GM13976 (cell line): ENCODE results near the gene ADCY4.

Experiments used
- DNase-seq: peaks from one replicate; pipeline ENCODE4 v3.0.0; 2012; ENCODE audit warnings: low spot score
- CTCF ChIP-seq: IDR thresholded peaks from 2 replicates; pipeline ENCODE4 v1.5.1; 2012; ENCODE audit warnings: borderline replicate concordance, mild to moderate bottlenecking; ENCODE audit not compliant: insufficient read depth; ENCODE audit errors: extremely low read depth, missing control alignments, control extremely low read depth
- in situ Hi-C: fragments of 300-500 bp; cut with MboI; formaldehyde crosslinking; loops from one replicate; pipeline ENCODE4 v1.12.0; 2022; ENCODE audit warnings: low sequenced_read_pairs, mixed read lengths, inconsistent platforms; ENCODE audit not compliant: unreplicated experiment

Gene ADCY4

DNA sequence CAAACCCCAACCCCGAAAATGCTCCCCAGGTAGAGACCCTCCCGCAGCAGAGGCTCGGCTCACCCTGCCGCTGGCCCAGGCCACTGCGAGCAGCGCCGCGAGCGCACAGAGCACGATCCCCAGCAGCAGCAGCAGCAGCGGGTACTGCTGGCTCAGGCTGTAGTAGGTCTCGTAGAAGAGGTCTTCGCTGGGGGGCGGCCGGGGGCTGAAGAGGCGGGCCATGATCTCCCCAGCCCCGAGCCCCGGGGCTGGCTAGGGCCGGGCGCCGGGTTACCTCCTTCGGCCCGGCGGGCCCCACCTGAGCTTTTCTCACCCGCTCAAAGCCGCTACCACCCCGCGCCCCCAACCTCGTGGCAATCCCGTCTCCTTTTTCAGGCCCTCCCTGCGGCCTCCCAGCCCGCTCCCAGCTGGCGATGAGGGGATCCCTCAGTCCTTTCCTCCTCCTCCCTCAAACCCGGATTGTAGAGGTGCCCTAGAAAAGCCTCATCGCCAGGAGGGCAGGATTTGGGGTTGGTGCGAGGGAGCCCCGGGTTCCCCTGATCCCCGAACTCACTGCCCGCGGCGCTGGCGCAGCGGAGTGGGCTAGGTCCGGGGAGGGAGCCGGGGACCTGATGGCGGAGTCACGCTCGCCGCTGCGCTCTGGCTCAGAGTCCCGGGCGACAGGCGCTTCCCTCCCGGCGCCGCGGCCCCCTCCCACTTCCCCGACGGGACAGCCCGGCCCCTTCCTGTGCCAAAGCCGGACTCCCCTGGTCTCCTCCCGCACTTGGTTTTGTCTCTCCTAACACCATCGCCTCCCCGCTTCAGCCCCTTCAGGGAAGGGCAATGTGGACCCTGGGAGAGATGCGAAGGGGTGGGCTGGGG, at the start of gene ADCY4:
ADCY4 (minus strand) TSS at position 641 of the 861 bp plus-strand sequence; CDS start at position 222, 419 bp downstream.
- DNase-seq, result peak; percentile 52
- in situ Hi-C loops, result loop anchor here (25.0 kb wide), 1 partner anchor 353 kb away; no protein-coding TSS in a partner anchor
- no peak for TF ChIP-seq CTCF

DNA sequence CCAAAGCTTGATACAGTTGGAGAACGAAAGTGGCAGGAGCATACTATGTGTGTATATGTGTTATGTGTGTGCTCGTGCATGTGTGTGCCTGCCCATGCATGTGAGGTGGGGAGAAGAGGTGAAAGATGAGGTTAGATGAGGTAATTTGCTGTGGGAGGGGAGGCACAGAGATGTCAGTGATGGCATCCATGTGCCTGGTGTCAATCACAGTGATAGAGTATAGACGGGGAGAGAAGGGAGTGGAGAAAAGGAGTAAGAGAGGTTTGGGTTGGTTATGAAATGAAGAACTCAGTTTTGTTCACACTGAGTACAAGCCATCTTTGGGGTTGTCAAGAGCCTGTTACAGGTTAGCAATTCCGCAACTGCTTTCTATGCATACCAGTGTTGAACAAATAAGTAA, 49.3 kb upstream of the ADCY4 start:
- no peak for TF ChIP-seq CTCF
- in situ Hi-C loops, result no loop called here
- no peak for DNase-seq

DNA sequence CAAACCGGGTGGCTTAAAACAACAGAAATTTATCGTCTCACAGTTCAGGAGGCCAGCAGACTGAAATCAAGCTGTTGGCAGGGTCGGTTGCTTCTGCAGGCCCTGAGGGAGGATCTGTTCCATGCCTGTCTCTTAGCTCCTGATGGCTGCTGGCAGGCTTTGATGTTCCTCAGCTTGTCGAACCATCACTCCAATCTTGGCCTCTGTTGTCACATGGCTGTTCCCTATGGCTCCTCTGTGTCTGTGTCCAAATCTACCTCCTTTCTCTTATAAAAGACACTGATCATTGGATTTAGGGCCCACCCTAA, 47.1 kb upstream of the ADCY4 start:
- TF ChIP-seq CTCF, result no peak
- in situ Hi-C loops, result no loop called here
- DNase-seq, result no peak

- in situ Hi-C loops, result no loop called here
- no peak for TF ChIP-seq CTCF
- DNase-seq, result no peak
Measured at GRCh38 chr14:24381363-24382063, 46.6 kb upstream of the ADCY4 start.

GRCh38 chr14:24379907-24380730, 45.2 kb upstream of the ADCY4 start:
- TF ChIP-seq CTCF, result no peak
- in situ Hi-C loops, result no loop called here
- DNase-seq, result no peak
